Activated CD4-positive, alpha-beta memory T cell treated with anti-CD3 and anti-CD28 coated beads for 36 hours (primary cell): Measurements from ENCODE around the gene EXOC4. TPM values are rescaled to one million over a fixed set of nuclear protein-coding genes. Genes with fewer than 3 reads are reported as not detected.

Experiments
- CTCF ChIA-PET: fragments of 350-600 bp; sonication (Branson Sonifier 250); formaldehyde crosslinking; loops from one replicate; lab custom pipeline; 2021; ENCODE audit warnings: antibody characterized with exemption, inconsistent platforms; lab: Charles Lee
- POLR2A ChIA-PET: fragments of 350-600 bp; sonication (Branson Sonifier 250); formaldehyde crosslinking; loops from one replicate; lab custom pipeline; 2021; ENCODE audit warnings: antibody characterized with exemption; lab: Charles Lee
- DNase-seq: peaks from one replicate; pipeline ENCODE4 v3.0.0-alpha.2; 2020
- H3K27ac Mint-ChIP-seq: one replicate; pipeline ENCODE4 v1.8.0; 2021; ENCODE audit warnings: mixed read lengths
- H3K27me3 Mint-ChIP-seq: one replicate; pipeline ENCODE4 v1.8.0; 2021; ENCODE audit warnings: mixed read lengths
- H3K36me3 Mint-ChIP-seq: one replicate; pipeline ENCODE4 v1.8.0; 2021; ENCODE audit warnings: mixed read lengths
- H3K4me1 Mint-ChIP-seq: one replicate; pipeline ENCODE4 v1.8.0; 2021; ENCODE audit warnings: low read depth, mixed read lengths
- H3K4me3 Mint-ChIP-seq: one replicate; pipeline ENCODE4 v1.8.0; 2021; ENCODE audit warnings: mild to moderate bottlenecking, mixed read lengths
- H3K9me3 Mint-ChIP-seq: one replicate; pipeline ENCODE4 v1.8.0; 2021; ENCODE audit warnings: mixed read lengths
- intact Hi-C: fragments of 100-400 bp; cut with micrococcal nuclease; formaldehyde crosslinking; loops from one replicate; pipeline ENCODE4 v1.15.1; 2023
- total RNA-seq, 2 experiments: library from RNA; stranded (reverse); gene quantifications; one replicate each; pipeline ENCODE4 v1.2.3, GENCODE V29; 2021

Gene EXOC4
- total RNA-seq, 2 experiments from 2014 or later, result 55.8 to 60.8 TPM

DNA sequence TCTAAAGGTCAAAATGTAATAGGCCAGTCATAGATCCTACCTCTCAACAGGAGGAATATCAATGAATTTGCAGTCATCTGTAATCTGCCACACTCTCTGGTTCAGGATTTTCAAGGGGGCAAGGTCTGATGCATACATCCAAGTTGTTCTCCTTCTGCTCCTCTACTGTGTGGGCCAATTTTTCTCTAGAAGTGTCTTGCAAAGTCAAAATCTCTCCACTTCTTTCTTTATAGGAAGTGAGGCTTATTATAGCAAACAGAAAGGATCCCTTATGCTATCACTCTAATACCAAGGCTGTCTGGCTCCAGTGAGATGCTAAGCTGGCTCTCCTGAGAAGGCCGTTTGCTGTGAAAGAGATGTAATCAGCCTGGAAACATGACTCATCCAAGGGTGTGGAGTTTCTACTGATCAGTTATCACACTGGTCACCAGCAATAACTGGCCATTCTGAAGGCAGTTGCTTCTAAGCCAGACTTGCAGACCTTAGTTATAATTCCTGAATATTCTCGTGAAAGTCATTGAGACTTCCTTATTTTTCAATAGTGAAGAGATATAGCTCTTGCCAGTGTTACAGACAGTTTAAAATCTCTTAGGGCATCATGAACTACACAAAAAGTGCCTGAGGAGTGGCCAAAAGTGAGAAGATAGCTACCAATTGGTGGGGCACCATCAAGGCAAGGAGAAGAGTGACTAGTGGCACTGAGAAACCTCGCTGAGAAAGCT, 831.0 kb downstream of the EXOC4 start:
- Mint-ChIP-seq H3K4me3 (no peak overlapping the region), H3K4me1 (no peaks in the 10 kb centered on the region), H3K9me3 (peaks cover 19% of the 10 kb centered on the region), H3K36me3 (peaks cover under 1% of the 10 kb centered on the region), H3K27me3 (no peaks in the 10 kb centered on the region), H3K27ac (no peak overlapping the region)
- ChIA-PET POLR2A (no interaction called here), CTCF (interaction anchor here (0.6 kb wide), 1 partner anchor 57 kb away, joined by 3 read pairs; no protein-coding TSS in a partner anchor)
- no peak for DNase-seq
- intact Hi-C loops, result no loop called here

DNA sequence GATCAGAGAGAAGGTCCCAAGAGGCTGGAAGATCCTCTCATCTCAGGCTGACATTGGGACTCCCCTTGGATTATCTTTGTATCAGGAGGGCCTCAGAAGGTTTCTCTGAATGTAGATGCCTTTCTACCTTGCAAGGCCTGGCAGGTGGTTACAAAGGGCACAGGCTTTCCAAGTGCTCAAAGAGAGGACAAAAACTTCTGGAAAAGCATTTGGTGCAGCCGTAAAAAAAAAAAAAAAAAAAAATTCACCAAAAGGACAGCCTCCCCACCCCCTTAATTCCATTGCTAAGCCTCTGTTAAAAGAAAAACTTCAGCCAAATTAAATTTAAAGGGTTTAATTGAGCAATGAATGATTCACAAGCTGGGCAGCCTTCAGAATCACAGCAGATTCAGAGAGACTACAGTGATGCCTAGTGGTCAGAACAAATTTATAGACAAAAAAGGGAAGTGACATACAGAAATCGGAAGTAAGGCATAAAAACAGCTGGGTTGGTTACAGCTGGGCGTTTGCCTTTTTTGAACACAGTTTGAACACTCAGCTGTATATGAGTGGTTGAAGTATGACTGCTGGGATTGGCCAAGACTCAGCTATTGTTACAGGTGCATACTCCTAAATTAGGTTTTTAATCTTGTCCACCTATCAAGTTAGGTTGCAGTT, 831.7 kb downstream of the EXOC4 start:
- H3K9me3 Mint-ChIP-seq, result peaks cover 26% of the 10 kb centered on the region
- no peaks in the 10 kb centered on the region for H3K27me3 Mint-ChIP-seq
- H3K4me1 Mint-ChIP-seq, result no peaks in the 10 kb centered on the region
- ChIA-PET POLR2A (no interaction called here), CTCF (interaction anchor here (0.6 kb wide), 1 partner anchor 57 kb away, joined by 3 read pairs; no protein-coding TSS in a partner anchor)
- H3K4me3 Mint-ChIP-seq, result no peak overlapping the region
- intact Hi-C loops, result no loop called here
- no peak for DNase-seq
- H3K36me3 Mint-ChIP-seq, result peaks cover 4% of the 10 kb centered on the region
- H3K27ac Mint-ChIP-seq, result no peak overlapping the region

DNA sequence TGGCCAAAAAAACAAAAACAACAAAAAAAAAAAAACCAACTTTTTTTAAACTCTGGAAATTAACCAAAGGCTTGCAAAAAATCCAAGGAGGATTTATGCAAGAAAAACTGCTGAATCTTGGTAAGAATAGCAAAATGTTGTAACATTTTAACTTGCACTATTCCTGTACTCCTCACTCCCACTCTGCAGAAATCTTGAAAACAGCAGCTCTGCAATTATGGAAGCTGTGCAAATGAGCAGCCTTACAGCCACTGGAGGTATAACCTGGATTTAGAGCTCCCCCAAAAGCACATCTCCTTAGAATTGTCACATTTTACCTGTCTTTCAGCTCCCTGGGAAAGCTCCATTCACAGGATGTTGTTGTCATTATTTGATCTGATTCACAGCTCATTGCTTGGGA, 832.4 kb downstream of the EXOC4 start:
- Mint-ChIP-seq H3K27me3 (no peaks in the 10 kb centered on the region), H3K4me1 (no peaks in the 10 kb centered on the region), H3K9me3 (peaks cover 33% of the 10 kb centered on the region), H3K36me3 (peaks cover 8% of the 10 kb centered on the region), H3K27ac (no peak overlapping the region), H3K4me3 (no peak overlapping the region)
- intact Hi-C loops, result no loop called here
- POLR2A ChIA-PET, result no interaction called here
- CTCF ChIA-PET, result no interaction called here
- DNase-seq, result no peak

DNA sequence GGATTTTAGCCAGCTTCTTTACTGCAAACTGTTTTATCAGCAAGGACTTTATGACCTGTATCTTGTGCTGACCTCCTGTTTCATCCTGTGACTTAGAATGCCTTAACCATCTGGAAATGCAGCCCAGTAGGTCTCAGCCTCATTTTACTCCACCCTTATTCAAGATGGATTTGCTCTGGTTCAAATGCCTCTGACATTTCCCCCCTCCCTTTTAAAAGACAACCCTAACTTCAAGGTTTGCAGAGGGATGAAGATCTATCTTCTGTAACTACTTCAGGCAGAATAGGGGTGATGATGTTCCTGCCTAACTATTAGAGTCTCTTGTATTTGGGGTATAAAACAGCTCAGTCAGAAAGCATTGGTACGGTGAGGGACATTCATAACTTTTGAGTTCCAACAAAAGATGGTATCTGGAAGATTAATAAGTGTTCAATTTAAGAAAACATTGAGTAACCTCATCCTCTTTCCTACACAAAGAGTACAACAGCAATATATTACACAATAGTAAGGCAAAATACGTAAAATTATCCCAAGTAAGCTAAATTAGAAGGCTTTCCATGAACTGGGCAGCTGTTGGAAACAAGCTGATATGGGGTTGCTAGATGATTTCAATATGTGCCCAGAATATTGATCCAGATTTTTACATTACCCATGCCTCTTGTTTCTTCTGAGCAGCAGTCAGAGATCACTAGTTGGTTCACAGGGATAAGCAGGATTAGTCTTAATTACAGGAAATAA, 834.3 kb downstream of the EXOC4 start:
- CTCF ChIA-PET, result no interaction called here
- intact Hi-C loops, result no loop called here
- POLR2A ChIA-PET, result no interaction called here
- H3K27me3 Mint-ChIP-seq, result no peaks in the 10 kb centered on the region
- no peak for DNase-seq
- no peak overlapping the region for H3K27ac Mint-ChIP-seq
- H3K4me1 Mint-ChIP-seq, result no peaks in the 10 kb centered on the region
- H3K36me3 Mint-ChIP-seq, result peaks cover 9% of the 10 kb centered on the region
- H3K9me3 Mint-ChIP-seq, result peaks cover 39% of the 10 kb centered on the region
- H3K4me3 Mint-ChIP-seq, result no peak overlapping the region

DNA sequence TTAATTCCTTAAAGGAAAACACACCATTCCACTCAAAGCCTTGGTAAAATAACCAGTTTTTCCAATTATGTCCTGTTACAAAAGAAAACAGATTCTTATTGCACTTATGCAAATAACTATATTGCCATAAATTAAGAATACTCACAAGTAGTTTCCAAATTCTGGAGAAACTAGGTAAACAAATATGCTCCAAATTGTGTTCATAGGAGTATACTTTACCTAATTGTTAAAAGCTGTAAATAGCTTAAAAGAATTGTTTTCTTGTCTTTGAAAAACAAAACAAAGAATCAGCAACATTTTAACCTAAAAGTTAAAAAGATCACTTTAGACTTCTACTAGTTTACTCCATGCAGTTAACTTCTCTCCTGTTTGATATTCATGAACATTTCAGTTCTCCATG, 835.3 kb downstream of the EXOC4 start:
- POLR2A ChIA-PET, result no interaction called here

DNA sequence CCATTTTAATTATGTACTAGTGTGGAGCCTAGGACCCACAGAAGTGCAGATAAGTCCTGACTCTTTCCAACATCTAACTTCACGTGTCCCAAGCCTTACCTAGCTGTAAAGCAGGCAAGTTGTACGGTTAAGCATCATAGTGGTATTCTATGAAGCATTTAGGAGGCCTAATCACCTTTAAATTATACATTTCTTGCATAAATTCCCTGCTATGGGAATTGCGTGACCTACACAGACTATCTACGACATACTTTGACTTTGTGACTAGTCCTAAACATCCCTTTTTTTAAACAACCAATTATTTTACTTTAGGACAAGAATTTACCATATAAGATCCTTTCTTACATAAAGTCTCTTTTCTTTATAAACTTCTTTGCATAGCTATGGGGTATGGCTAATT, 836.6 kb downstream of the EXOC4 start:
- ChIA-PET POLR2A (no interaction called here), CTCF (no interaction called here)
- Mint-ChIP-seq H3K36me3 (peaks cover 9% of the 10 kb centered on the region), H3K27ac (no peak overlapping the region), H3K9me3 (peaks cover 60% of the 10 kb centered on the region), H3K27me3 (no peaks in the 10 kb centered on the region), H3K4me3 (no peak overlapping the region), H3K4me1 (no peaks in the 10 kb centered on the region)
- intact Hi-C loops, result no loop called here
- no peak for DNase-seq

More for the DNA sequence above, 835.3 kb downstream of the EXOC4 start:
- CTCF ChIA-PET, result no interaction called here
- peaks cover 9% of the 10 kb centered on the region for H3K36me3 Mint-ChIP-seq
- H3K4me3 Mint-ChIP-seq, result no peak overlapping the region
- H3K9me3 Mint-ChIP-seq, result peaks cover 48% of the 10 kb centered on the region
- H3K27me3 Mint-ChIP-seq, result no peaks in the 10 kb centered on the region
- H3K27ac Mint-ChIP-seq, result no peak overlapping the region
- H3K4me1 Mint-ChIP-seq, result no peaks in the 10 kb centered on the region
- intact Hi-C loops, result no loop called here
- DNase-seq, result no peak

DNA sequence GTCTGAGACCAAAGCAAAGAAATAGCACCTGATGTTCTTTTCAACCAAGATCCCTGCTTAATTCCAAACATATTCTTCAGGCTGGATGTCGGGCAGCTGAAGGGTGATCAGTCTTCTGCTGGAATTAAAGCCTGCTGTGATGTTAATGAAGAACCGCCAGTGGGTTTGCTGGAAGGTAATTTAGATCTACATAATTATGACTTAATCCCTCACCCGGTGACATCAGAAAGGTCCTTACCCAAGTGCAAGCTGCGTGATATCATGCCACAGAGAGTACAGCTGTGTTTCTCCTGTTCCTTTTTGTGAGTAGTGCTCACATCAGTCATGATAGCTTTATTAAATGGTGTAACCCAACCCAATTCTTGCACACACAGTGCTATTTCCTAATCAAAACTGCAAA, 845.2 kb downstream of the EXOC4 start:
- Mint-ChIP-seq H3K27me3 (no peaks in the 10 kb centered on the region), H3K4me3 (no peak overlapping the region), H3K36me3 (peaks cover 1% of the 10 kb centered on the region), H3K27ac (no peak overlapping the region), H3K9me3 (peaks cover 35% of the 10 kb centered on the region), H3K4me1 (no peaks in the 10 kb centered on the region)
- CTCF ChIA-PET, result no interaction called here
- no peak for DNase-seq
- intact Hi-C loops, result no loop called here
- POLR2A ChIA-PET, result no interaction called here

DNA sequence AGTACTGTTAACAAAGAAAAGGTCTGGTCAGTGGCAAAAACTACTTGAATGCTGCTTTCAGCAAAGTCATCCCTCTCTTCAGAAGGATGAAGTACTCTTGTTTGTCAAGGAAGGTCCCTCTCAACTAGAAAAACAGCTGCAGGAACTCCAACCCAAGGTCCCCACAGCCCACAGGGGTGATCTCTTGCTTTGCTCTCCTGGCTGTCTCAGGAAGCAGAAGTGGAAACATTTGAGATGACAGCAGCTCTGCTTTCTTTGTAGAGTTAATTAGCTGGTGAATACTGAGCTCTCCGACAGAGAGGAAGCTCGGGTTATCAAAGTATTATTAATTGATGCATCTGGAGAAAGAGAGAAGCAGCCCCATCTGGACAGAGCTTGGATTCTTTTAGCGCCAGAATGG, 848.8 kb downstream of the EXOC4 start:
- Mint-ChIP-seq H3K9me3 (peaks cover under 1% of the 10 kb centered on the region), H3K27ac (no peak overlapping the region), H3K27me3 (no peaks in the 10 kb centered on the region), H3K36me3 (peaks cover 1% of the 10 kb centered on the region), H3K4me1 (no peaks in the 10 kb centered on the region), H3K4me3 (no peak overlapping the region)
- DNase-seq, result no peak
- POLR2A ChIA-PET, result interaction anchor here (0.7 kb wide), 1 partner anchor 28 kb away, joined by 3 read pairs; no protein-coding TSS in a partner anchor
- intact Hi-C loops, result no loop called here
- CTCF ChIA-PET, result no interaction called here

DNA sequence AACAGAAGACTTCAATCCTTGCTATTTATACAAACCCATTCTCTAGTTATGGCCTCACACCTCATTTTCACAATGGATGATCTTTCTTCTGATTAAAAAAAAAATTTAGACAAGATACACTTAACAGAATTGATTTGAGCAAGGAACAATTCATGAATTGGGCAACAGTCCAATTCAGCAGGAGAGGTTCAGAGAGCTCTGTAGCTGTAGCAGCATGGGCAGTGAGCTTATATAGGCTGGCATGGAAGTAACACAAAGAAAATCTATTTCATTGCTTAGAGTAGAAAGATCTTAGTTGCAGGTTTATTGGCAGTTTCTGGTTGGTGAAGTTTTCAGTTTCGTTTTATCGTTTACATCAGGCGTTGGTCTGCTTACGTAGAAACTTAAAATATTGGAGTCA, 851.3 kb downstream of the EXOC4 start:
- Mint-ChIP-seq H3K4me3 (no peak overlapping the region), H3K4me1 (no peaks in the 10 kb centered on the region), H3K9me3 (no peaks in the 10 kb centered on the region), H3K27ac (no peak overlapping the region), H3K27me3 (no peaks in the 10 kb centered on the region), H3K36me3 (no peaks in the 10 kb centered on the region)
- intact Hi-C loops, result no loop called here
- no peak for DNase-seq
- POLR2A ChIA-PET, result no interaction called here
- CTCF ChIA-PET, result no interaction called here

DNA sequence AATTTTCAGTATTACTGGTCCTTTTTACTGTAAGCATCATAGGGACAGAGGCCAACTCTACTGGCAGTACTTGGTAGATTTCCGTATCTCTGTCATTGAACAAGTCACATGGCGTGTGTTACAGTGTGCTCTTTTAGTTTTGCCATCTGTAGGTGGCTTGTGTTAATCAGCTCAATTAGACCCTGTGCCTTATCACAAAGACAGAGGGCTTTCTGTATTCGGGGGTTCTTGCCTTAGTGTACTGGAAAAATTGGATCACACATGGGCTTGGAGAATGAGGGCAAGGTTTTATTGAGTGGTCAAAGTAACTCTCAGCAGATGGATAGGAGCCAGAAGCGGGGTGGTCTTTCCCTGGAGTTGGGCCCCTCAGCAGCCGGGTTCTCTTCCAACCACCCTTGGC, 853.0 kb downstream of the EXOC4 start:
- Mint-ChIP-seq H3K27me3 (no peaks in the 10 kb centered on the region), H3K36me3 (no peaks in the 10 kb centered on the region), H3K4me3 (no peak overlapping the region), H3K27ac (no peak overlapping the region), H3K9me3 (no peaks in the 10 kb centered on the region), H3K4me1 (no peaks in the 10 kb centered on the region)
- CTCF ChIA-PET, result no interaction called here
- POLR2A ChIA-PET, result no interaction called here
- intact Hi-C loops, result no loop called here
- DNase-seq, result no peak

DNA sequence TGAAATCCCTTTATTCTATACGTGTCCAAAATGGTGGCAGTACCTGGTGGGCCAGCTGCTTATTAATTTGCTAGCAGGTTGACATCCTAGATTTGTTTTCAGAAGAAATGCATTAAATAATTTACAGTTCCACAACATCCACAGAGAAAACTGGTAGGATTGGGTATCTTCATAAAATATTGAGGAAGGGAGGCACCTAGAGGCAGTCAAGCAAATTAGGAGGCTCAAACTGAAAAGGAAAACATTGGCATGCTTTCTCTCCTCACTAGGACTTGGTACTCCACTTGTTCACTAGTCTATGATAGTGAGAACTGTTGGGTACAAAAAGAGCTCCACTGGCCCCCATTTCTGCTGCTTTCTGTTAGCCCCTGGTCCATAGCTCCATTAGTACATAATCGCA, 855.9 kb downstream of the EXOC4 start:
- H3K9me3 Mint-ChIP-seq, result no peaks in the 10 kb centered on the region
- DNase-seq, result no peak
- H3K36me3 Mint-ChIP-seq, result no peaks in the 10 kb centered on the region
- H3K4me3 Mint-ChIP-seq, result no peak overlapping the region
- ChIA-PET POLR2A (no interaction called here), CTCF (no interaction called here)
- no peak overlapping the region for H3K27ac Mint-ChIP-seq
- intact Hi-C loops, result no loop called here
- no peaks in the 10 kb centered on the region for H3K4me1 Mint-ChIP-seq
- H3K27me3 Mint-ChIP-seq, result no peaks in the 10 kb centered on the region

DNA sequence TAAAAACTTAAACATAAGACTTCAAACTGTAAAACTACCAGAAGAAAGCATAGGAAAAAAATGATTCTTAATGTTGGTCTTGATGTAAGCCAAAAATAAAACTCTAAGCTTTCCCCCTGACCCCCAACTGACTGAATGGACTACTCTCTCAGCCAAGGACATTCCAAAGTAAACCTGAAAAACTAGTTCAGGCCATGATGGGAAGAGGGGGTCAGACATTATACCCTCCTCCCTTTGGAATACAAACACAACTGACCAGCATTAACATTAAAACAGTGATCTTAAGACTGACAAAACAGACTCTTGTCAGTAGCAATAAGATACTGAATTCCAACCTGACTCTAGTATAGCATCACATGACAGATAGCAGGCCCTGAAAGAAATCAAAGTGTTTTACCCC, 860.8 kb downstream of the EXOC4 start:
- CTCF ChIA-PET, result no interaction called here
- intact Hi-C loops, result no loop called here
- H3K9me3 Mint-ChIP-seq, result no peaks in the 10 kb centered on the region
- POLR2A ChIA-PET, result no interaction called here
- no peaks in the 10 kb centered on the region for H3K27me3 Mint-ChIP-seq
- no peaks in the 10 kb centered on the region for H3K4me1 Mint-ChIP-seq
- H3K36me3 Mint-ChIP-seq, result no peaks in the 10 kb centered on the region
- no peak overlapping the region for H3K27ac Mint-ChIP-seq
- no peak for DNase-seq
- no peak overlapping the region for H3K4me3 Mint-ChIP-seq
